Fibroblast of lung (primary cell): ENCODE data around the gene AK5. TPM values are rescaled to one million over a fixed set of nuclear protein-coding genes. Genes with fewer than 3 reads are reported as not detected.

Experiments used
- DNase-seq, 2 donors: peaks; one replicate each; pipeline versions ENCODE4 v3.0.0 to v3.0.0-alpha.2; 2010; ENCODE audit warnings: low read depth in 2 of 2
- H2AFZ ChIP-seq: 2 replicates; pipeline ENCODE4 v1.5.1; 2012; ENCODE audit warnings: low read length, control low read depth, inconsistent platforms
- H3K27ac ChIP-seq: 2 replicates; pipeline ENCODE4 v1.5.1; 2011; ENCODE audit warnings: low read length, control low read depth; ENCODE audit not compliant: insufficient read depth
- H3K27me3 ChIP-seq: 2 replicates; pipeline ENCODE4 v1.5.1; 2011; ENCODE audit warnings: mild to moderate bottlenecking, low read length; ENCODE audit not compliant: control insufficient read depth, insufficient read depth
- H3K36me3 ChIP-seq: 2 replicates; pipeline ENCODE4 v1.5.1; 2011; ENCODE audit warnings: low read length; ENCODE audit not compliant: control insufficient read depth, insufficient read depth
- H3K4me1 ChIP-seq: 2 replicates; pipeline ENCODE4 v1.5.1; 2011; ENCODE audit warnings: low read length; ENCODE audit not compliant: control insufficient read depth, insufficient read depth; ENCODE audit errors: extremely low read depth
- H3K4me2 ChIP-seq: 2 replicates; pipeline ENCODE4 v1.5.1; 2011; ENCODE audit warnings: low read length, control low read depth; ENCODE audit not compliant: insufficient read depth; ENCODE audit errors: extremely low read depth
- H3K4me3 ChIP-seq, 4 experiments: fragments of 200-600 bp in 1 of 4; sonication (generic) in 1 of 4; replicated peaks in 1 of 4; 2 replicates each; pipeline ENCODE4 v1.5.1; 2011 to 2016; ENCODE audit warnings: low read length in 4 of 4, low read depth in 3 of 4, mild to moderate bottlenecking in 3 of 4, control low read depth in 2 of 4, inconsistent platforms in 1 of 4, mixed read lengths in 1 of 4; ENCODE audit not compliant: insufficient read depth in 1 of 4; ENCODE audit errors: control extremely low read depth in 1 of 4
- H3K79me2 ChIP-seq: 2 replicates; pipeline ENCODE4 v1.5.1; 2012; ENCODE audit warnings: mild to moderate bottlenecking, low read length, inconsistent platforms; ENCODE audit not compliant: control insufficient read depth, insufficient read depth
- H3K9ac ChIP-seq: 2 replicates; pipeline ENCODE4 v1.5.1; 2011; ENCODE audit warnings: mild to moderate bottlenecking, low read length, control low read depth; ENCODE audit not compliant: insufficient read depth
- H3K9me3 ChIP-seq: 2 replicates; pipeline ENCODE4 v1.5.1; 2012; ENCODE audit warnings: low read depth, low read length; ENCODE audit not compliant: control insufficient read depth, insufficient read depth
- H4K20me1 ChIP-seq: 2 replicates; pipeline ENCODE4 v1.5.1; 2011; ENCODE audit warnings: low read length; ENCODE audit not compliant: control insufficient read depth, insufficient read depth; ENCODE audit errors: extremely low read depth
- CTCF ChIP-seq, 2 donors: IDR thresholded peaks in 1 of 2; conservative IDR thresholded peaks in 1 of 2; 1 replicate in 1 of 2; 2 replicates in 1 of 2; pipeline ENCODE4 v1.5.1; 2011 to 2012; ENCODE audit warnings: low read length in 2 of 2, control low read depth in 1 of 2, inconsistent platforms in 1 of 2, low read depth in 1 of 2, mild to moderate bottlenecking in 1 of 2
- EZH2 ChIP-seq: IDR thresholded peaks from 2 replicates; pipeline ENCODE4 v1.5.1; 2012; ENCODE audit warnings: low read length, control low read depth, mild to moderate bottlenecking; ENCODE audit errors: missing control alignments
- polyA plus RNA-seq, 2 donors: library from polyadenylated mRNA; depleted of rRNA in 1 of 2; stranded (reverse) in 1 of 2; unstranded in 1 of 2; fragments of >200 nt; gene quantifications; 2 replicates each; pipeline ENCODE4 v1.2.1, GENCODE V29; 2011 to 2012; ENCODE audit warnings: missing spikeins in 1 of 2
- total RNA-seq: library from RNA; depleted of rRNA; stranded (reverse); fragments of >200 nt; gene quantifications from 2 replicates; pipeline ENCODE4 v1.2.1, GENCODE V29; 2014

Gene AK5
- total and polyA plus RNA-seq, 2 donors (not counting 1 experiment from before 2014, with no cell fraction given) = 37.9 to 87.7 TPM

GRCh38 chr1:77263708-77264107 is 18.1 kb upstream of the AK5 start:
- no peaks in the 10 kb centered on the region for H3K36me3 ChIP-seq
- H3K27ac ChIP-seq = no peak overlapping the region
- H4K20me1 ChIP-seq = no peaks in the 10 kb centered on the region
- H2AFZ ChIP-seq = no peak overlapping the region
- no peak overlapping the region for H3K4me3 ChIP-seq
- no peaks in the 10 kb centered on the region for H3K79me2 ChIP-seq
- no peaks in the 10 kb centered on the region for H3K9me3 ChIP-seq
- TF ChIP-seq EZH2 (no peak), CTCF (conservative IDR thresholded peaks at IDR 0.05 in 1 of 2, IDR thresholded peaks at IDR 0.05 in 1 of 2; ENCODE audit: low read depth in 1 of 2, low read length in 2 of 2) (no peak)
- no peaks in the 10 kb centered on the region for H3K27me3 ChIP-seq
- H3K4me1 ChIP-seq = no peaks in the 10 kb centered on the region
- no peak for DNase-seq
- no peak overlapping the region for H3K9ac ChIP-seq
- H3K4me2 ChIP-seq = no peak overlapping the region

GRCh38 chr1:77265180-77265579 is 16.6 kb upstream of the AK5 start:
- no peak overlapping the region for H3K4me3 ChIP-seq
- TF ChIP-seq CTCF (conservative IDR thresholded peaks at IDR 0.05 in 1 of 2, IDR thresholded peaks at IDR 0.05 in 1 of 2; ENCODE audit: low read depth in 1 of 2, low read length in 2 of 2) (no peak), EZH2 (no peak)

DNA sequence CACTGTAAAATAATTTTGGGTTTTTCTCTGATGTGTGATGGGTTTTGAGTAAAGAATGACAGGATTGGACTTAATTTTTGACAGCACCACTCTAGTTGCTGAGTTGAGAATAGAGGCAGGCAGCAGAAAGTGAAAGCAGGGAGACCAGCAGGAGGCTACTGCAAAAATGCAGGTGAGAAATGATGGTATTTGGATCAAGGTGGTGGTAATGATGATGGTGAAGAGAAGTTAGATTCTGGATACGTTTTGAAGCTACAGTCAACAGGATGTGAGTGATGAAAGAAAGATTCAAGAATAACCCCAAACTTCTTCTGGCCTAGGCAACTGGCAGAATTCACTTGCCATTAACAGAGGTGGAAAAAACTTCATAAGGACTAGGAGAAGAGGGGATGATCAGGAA is 14.8 kb upstream of the AK5 start:
- no peak overlapping the region for H3K9ac ChIP-seq
- H3K27ac ChIP-seq = no peak overlapping the region
- no peaks in the 10 kb centered on the region for H4K20me1 ChIP-seq
- DNase-seq = no peak
- no peaks in the 10 kb centered on the region for H3K79me2 ChIP-seq
- peaks cover 4% of the 10 kb centered on the region for H3K4me1 ChIP-seq
- H2AFZ ChIP-seq = no peak overlapping the region
- TF ChIP-seq EZH2 = no peak
- TF ChIP-seq CTCF (conservative IDR thresholded peaks at IDR 0.05 in 1 of 2, IDR thresholded peaks at IDR 0.05 in 1 of 2; ENCODE audit: low read depth in 1 of 2, low read length in 2 of 2) = no peak
- no peak overlapping the region for H3K4me2 ChIP-seq
- H3K4me3 ChIP-seq = no peak overlapping the region
- no peaks in the 10 kb centered on the region for H3K27me3 ChIP-seq
- no peaks in the 10 kb centered on the region for H3K9me3 ChIP-seq
- no peaks in the 10 kb centered on the region for H3K36me3 ChIP-seq

More at GRCh38 chr1:77265180-77265579, 16.6 kb upstream of the AK5 start:
- H3K27me3 ChIP-seq = no peaks in the 10 kb centered on the region
- H3K4me1 ChIP-seq = no peaks in the 10 kb centered on the region
- H2AFZ ChIP-seq = no peak overlapping the region
- H3K27ac ChIP-seq = no peak overlapping the region
- DNase-seq = no peak
- no peaks in the 10 kb centered on the region for H4K20me1 ChIP-seq
- H3K9me3 ChIP-seq = no peaks in the 10 kb centered on the region
- no peaks in the 10 kb centered on the region for H3K36me3 ChIP-seq
- H3K79me2 ChIP-seq = no peaks in the 10 kb centered on the region
- no peak overlapping the region for H3K9ac ChIP-seq
- H3K4me2 ChIP-seq = no peak overlapping the region
